T-cell (primary cell): ENCODE results near the gene ZFHX3. TPM values are rescaled to one million over a fixed set of nuclear protein-coding genes. Genes with fewer than 3 reads are reported as not detected.
"Not testable (repeated sequence)": the region's sequence is repeated elsewhere in the genome, so short reads cannot be mapped to it uniquely, and the experiment has no call there.

Experiments used
- ATAC-seq, 4 experiments: fragments of 200-7000 bp in 3 of 4; fragments of 150-1000 bp in 1 of 4; cut with Tn5 transposase; replicated peaks in 1 of 4; 1 replicate in 3 of 4; 2 replicates in 1 of 4; pipeline ENCODE4 v1.10.0; 2021; ENCODE audit warnings: moderate library complexity in 3 of 4, mild to moderate bottlenecking in 2 of 4, moderate number of reproducible peaks in 1 of 4
- CTCF ChIA-PET, 2 donors: fragments of 300-600 bp; sonication (Branson Sonifier 250); formaldehyde crosslinking; loops; one replicate each; lab custom pipeline; 2022; ENCODE audit warnings: antibody characterized with exemption in 2 of 2; lab: Charles Lee
- POLR2A ChIA-PET, 2 donors: fragments of 300-600 bp; sonication (Branson Sonifier 250); formaldehyde crosslinking; loops; one replicate each; lab custom pipeline; 2022; ENCODE audit warnings: antibody characterized with exemption in 2 of 2; lab: Charles Lee
- DNase-seq, 35 experiments: peaks; one replicate each; pipeline versions ENCODE4 v3.0.0 to v3.0.0-alpha.2; 2013 to 2023
- H3K27ac ChIP-seq: one replicate; pipeline ENCODE4 v1.5.1; 2013; ENCODE audit warnings: low read length
- H3K27me3 ChIP-seq, 2 experiments: replicated peaks in 1 of 2; 1 replicate in 1 of 2; 2 replicates in 1 of 2; pipeline versions ENCODE4 v1.6.1 to v1.7.0; 2013; ENCODE audit warnings: low read length in 1 of 2, mixed read lengths in 1 of 2; ENCODE audit not compliant: control insufficient read depth in 2 of 2, insufficient read depth in 2 of 2; ENCODE audit errors: extremely low read depth in 1 of 2
- H3K36me3 ChIP-seq, 2 donors: 1 replicate in 1 of 2; 2 replicates in 1 of 2; pipeline versions ENCODE4 v1.6.1 to v1.7.0; 2013; ENCODE audit warnings: low read length in 1 of 2; ENCODE audit not compliant: control insufficient read depth in 2 of 2, insufficient read depth in 1 of 2; ENCODE audit errors: extremely low read depth in 1 of 2
- H3K4me1 ChIP-seq, 2 experiments: 1 replicate in 1 of 2; 2 replicates in 1 of 2; pipeline versions ENCODE4 v1.6.1 to v1.7.0; 2013; ENCODE audit warnings: low read length in 2 of 2, mixed read lengths in 1 of 2; ENCODE audit not compliant: insufficient read depth in 2 of 2, control insufficient read depth in 1 of 2; ENCODE audit errors: extremely low read depth in 1 of 2
- H3K4me3 ChIP-seq, 2 donors: 1 replicate in 1 of 2; 2 replicates in 1 of 2; pipeline versions ENCODE4 v1.5.1 to v1.7.0; 2013; ENCODE audit warnings: mild to moderate bottlenecking in 2 of 2, low read length in 1 of 2, moderate library complexity in 1 of 2; ENCODE audit not compliant: control insufficient read depth in 1 of 2; ENCODE audit errors: extremely low read depth in 1 of 2
- H3K9me3 ChIP-seq: 2 replicates; pipeline ENCODE4 v1.7.0; 2013
- H3K27ac Mint-ChIP-seq, 2 donors: one replicate each; pipeline ENCODE4 v1.8.0; 2020 to 2021; ENCODE audit warnings: mild to moderate bottlenecking in 2 of 2, mixed read lengths in 2 of 2
- H3K27me3 Mint-ChIP-seq, 2 donors: one replicate each; pipeline ENCODE4 v1.8.0; 2021 to 2022; ENCODE audit warnings: mixed read lengths in 2 of 2
- H3K36me3 Mint-ChIP-seq: one replicate; pipeline ENCODE4 v1.8.0; 2021; ENCODE audit warnings: mixed read lengths
- H3K4me1 Mint-ChIP-seq, 3 donors: one replicate each; pipeline ENCODE4 v1.8.0; 2020 to 2022; ENCODE audit warnings: mixed read lengths in 3 of 3, mild to moderate bottlenecking in 1 of 3
- H3K4me3 Mint-ChIP-seq, 3 donors: one replicate each; pipeline ENCODE4 v1.8.0; 2020 to 2022; ENCODE audit warnings: mild to moderate bottlenecking in 3 of 3, mixed read lengths in 3 of 3, moderate library complexity in 3 of 3
- H3K9me3 Mint-ChIP-seq, 3 donors: one replicate each; pipeline ENCODE4 v1.8.0; 2020 to 2022; ENCODE audit warnings: mixed read lengths in 3 of 3
- WGBS: methylation state at CpG from one replicate; pipeline ENCODE4 v1.1.5; 2013; ENCODE audit warnings: missing lambda C conversion rate; ENCODE audit not compliant: insufficient coverage; 5-methylcytosine and 5-hydroxymethylcytosine counted together
- total RNA-seq, 35 experiments: library from RNA in 6 of 35; stranded (reverse) in 6 of 35; fragments of 120-200 nt in 1 of 35; gene quantifications; one replicate each; pipeline versions ENCODE4 v1.2.1 to v1.2.4 and lab custom pipeline; 2013 to 2026

The ZFHX3 gene
- total RNA-seq, 5 donors from 2014 or later (not counting 1 experiment from before 2014, with no cell fraction given), result 0.35 to 2.1 (median 1.0) TPM

DNA sequence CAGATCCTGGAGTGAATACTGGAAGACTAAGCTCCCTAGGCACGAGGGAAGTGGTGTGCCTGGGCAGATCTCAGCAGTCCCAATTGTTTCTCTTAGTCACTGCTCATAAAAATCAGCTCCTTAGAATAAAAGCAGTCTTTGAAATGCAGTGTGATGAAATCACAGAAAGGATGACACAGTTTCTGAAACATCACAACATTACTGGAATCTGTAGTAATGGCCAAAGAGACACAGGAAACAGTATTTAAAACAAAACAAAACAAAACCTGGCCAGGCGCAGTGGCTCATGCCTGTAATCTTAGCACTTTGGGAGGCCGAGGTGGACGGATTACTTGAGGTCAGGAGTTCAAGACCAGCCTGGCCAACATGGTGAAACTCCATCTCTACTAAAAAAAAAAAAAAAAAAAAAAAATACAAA lies 34.7 kb upstream of the ZFHX3 start:
- H3K4me3 Mint-ChIP-seq, H3K4me1 Mint-ChIP-seq, H3K27me3 ChIP-seq, H3K36me3 ChIP-seq, H3K36me3 Mint-ChIP-seq, H3K27ac Mint-ChIP-seq, H3K27ac ChIP-seq, DNase-seq, POLR2A ChIA-PET, H3K4me1 ChIP-seq, H3K9me3 ChIP-seq, ATAC-seq, CTCF ChIA-PET, H3K4me3 ChIP-seq: not testable (repeated sequence)
- Mint-ChIP-seq H3K9me3 (peaks cover 4 to 14% (median 6%) of the 10 kb centered on the region in 3 donors), H3K27me3 (peaks cover 4 to 21% of the 10 kb centered on the region in 2 donors)
- no CpG with 5 or more reads among the region's 4 CpGs for WGBS

DNA sequence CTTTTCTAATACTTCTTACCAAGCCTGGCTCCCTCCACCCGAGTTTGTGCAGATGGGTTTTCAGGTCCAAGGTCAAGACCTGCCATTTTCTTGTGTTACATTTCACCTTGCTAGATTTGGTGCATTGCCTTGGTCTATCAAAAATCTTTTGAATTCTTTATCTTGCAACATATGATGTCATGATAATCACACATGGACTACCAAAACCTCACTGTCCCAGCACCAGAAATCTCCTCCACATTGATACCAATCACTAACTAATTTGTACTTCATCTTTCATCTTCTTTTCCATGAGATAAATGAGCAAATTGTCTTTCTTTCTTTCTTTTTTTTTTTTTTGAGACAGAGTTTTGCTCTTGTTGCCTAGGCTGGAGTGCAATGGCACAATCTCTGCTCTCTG lies 33.0 kb upstream of the ZFHX3 start:
- CTCF ChIA-PET, result interaction anchor here in 1 of 2 donors (0.7 kb wide), 1 partner anchor 493 kb away, joined by 3 read pairs; no protein-coding TSS in a partner anchor
- no peak overlapping the region for H3K27ac ChIP-seq
- H3K4me1 Mint-ChIP-seq, result no peaks in the 10 kb centered on the region
- 50% methylated on average over 1 of the region's 1 CpG for WGBS
- no peaks in the 10 kb centered on the region for H3K27me3 ChIP-seq
- no peaks in the 10 kb centered on the region for H3K36me3 ChIP-seq
- H3K4me1 ChIP-seq, result no peaks in the 10 kb centered on the region
- H3K9me3 ChIP-seq, result no peaks in the 10 kb centered on the region
- peaks cover 4 to 14% (median 6%) of the 10 kb centered on the region in 3 donors for H3K9me3 Mint-ChIP-seq
- no peak overlapping the region for H3K27ac Mint-ChIP-seq
- DNase-seq (no peak), ATAC-seq (no peak)
- H3K27me3 Mint-ChIP-seq, result peaks cover 4 to 13% of the 10 kb centered on the region in 2 donors
- H3K4me3 Mint-ChIP-seq, result no peak overlapping the region
- POLR2A ChIA-PET, result no interaction called here
- no peaks in the 10 kb centered on the region for H3K36me3 Mint-ChIP-seq
- no peak overlapping the region for H3K4me3 ChIP-seq

- Histone ChIP-seq H3K9me3 (no peaks in the 10 kb centered on the region), H3K36me3 (no peaks in the 10 kb centered on the region), H3K4me3 (no peak overlapping the region), H3K27me3 (peaks cover 0 to 10% of the 10 kb centered on the region in 2 experiments), H3K4me1 (peaks cover 0 to 1% of the 10 kb centered on the region in 2 experiments), H3K27ac (no peak overlapping the region)
- WGBS, result no CpG with 5 or more reads among the region's 6 CpGs
- POLR2A ChIA-PET, result no interaction called here
- no peaks in the 10 kb centered on the region for H3K36me3 Mint-ChIP-seq
- ATAC-seq (no peak), DNase-seq (no peak)
- no peak overlapping the region for H3K27ac Mint-ChIP-seq
- CTCF ChIA-PET, result no interaction called here
- H3K4me1 Mint-ChIP-seq, result peaks cover 0 to 2% (median under 1%) of the 10 kb centered on the region in 3 donors
- H3K4me3 Mint-ChIP-seq, result no peak overlapping the region
- H3K9me3 Mint-ChIP-seq, result peaks cover 0 to 3% (median 0%) of the 10 kb centered on the region in 3 donors
- peaks cover 6 to 17% of the 10 kb centered on the region in 2 donors for H3K27me3 Mint-ChIP-seq
Observed at GRCh38 chr16:73076324-73076810, 28.4 kb upstream of the ZFHX3 start.

DNA sequence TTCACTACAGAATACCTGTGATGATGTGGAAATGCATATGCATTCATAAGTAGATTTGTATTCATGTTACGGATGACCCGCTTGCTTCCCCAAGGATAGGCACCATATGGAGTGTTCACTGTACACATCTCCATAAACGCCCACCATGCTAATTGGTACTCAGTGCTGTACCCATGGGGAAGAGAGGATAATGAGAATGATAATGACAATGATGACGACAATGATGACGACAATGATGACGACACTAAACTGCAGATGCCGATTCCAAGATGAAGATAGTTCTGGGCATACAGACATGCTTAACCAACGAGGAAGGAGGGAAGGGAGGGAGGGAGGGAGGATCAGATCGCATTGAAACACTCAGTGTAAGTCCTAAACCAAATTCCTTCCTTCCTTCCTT lies 26.5 kb upstream of the ZFHX3 start:
- Mint-ChIP-seq H3K4me3 (no peak overlapping the region), H3K27ac (no peak overlapping the region), H3K9me3 (peaks cover 0 to 3% (median 0%) of the 10 kb centered on the region in 3 donors), H3K36me3 (no peaks in the 10 kb centered on the region), H3K27me3 (peaks cover 20 to 33% of the 10 kb centered on the region in 2 donors), H3K4me1 (peaks cover 3 to 18% (median 9%) of the 10 kb centered on the region in 3 donors)
- no peaks in the 10 kb centered on the region for H3K9me3 ChIP-seq
- no peak overlapping the region for H3K27ac ChIP-seq
- CTCF ChIA-PET, result no interaction called here
- H3K4me3 ChIP-seq, result no peak overlapping the region
- ATAC-seq (no peak), DNase-seq (no peak)
- H3K36me3 ChIP-seq, result no peaks in the 10 kb centered on the region
- no CpG with 5 or more reads among the region's 9 CpGs for WGBS
- H3K27me3 ChIP-seq, result peaks cover 0 to 19% of the 10 kb centered on the region in 2 experiments
- POLR2A ChIA-PET, result no interaction called here
- peaks cover 0 to 6% of the 10 kb centered on the region in 2 experiments for H3K4me1 ChIP-seq

DNA sequence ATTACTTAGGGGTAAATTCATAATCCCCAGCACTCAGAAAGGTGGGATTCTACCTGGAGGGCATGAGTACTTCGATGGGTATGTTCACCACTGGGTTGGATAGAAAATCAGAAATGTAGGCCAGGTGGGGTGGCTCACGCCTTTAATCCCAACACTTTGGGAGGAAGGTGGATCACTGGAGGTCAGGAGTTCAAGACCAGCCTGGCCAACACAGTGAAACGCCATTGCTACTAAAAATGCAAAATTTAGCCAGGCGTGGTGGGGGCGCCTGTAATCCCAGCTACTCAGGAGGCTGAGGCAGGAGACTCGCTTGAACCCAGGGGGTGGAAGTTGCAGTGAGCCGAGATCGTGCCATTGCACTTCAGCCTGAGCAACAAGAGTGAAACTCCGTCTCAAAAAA lies 24.1 kb upstream of the ZFHX3 start:
- DNase-seq, H3K36me3 ChIP-seq, POLR2A ChIA-PET, H3K4me3 Mint-ChIP-seq, H3K27ac Mint-ChIP-seq, H3K36me3 Mint-ChIP-seq, H3K4me3 ChIP-seq, CTCF ChIA-PET, H3K9me3 Mint-ChIP-seq, H3K4me1 ChIP-seq, H3K27ac ChIP-seq, H3K9me3 ChIP-seq, ATAC-seq: not testable (repeated sequence)
- 93% methylated on average over 4 of the region's 9 CpGs for WGBS
- H3K27me3 Mint-ChIP-seq, result peaks cover 38 to 41% of the 10 kb centered on the region in 2 donors
- peaks cover 4 to 32% of the 10 kb centered on the region in 2 experiments for H3K27me3 ChIP-seq
- peaks cover 3 to 22% (median 9%) of the 10 kb centered on the region in 3 donors for H3K4me1 Mint-ChIP-seq

GRCh38 chr16:73071131-73071940 lies 23.4 kb upstream of the ZFHX3 start:
- ATAC-seq, result peak in 1 of 4 experiments; percentile 24
- POLR2A ChIA-PET, result no interaction called here
- Mint-ChIP-seq H3K9me3 (no peaks in the 10 kb centered on the region), H3K4me1 (peaks cover 3 to 22% (median 9%) of the 10 kb centered on the region in 3 donors), H3K27ac (no peak overlapping the region), H3K27me3 (peaks cover 41% of the 10 kb centered on the region in 2 donors), H3K36me3 (no peaks in the 10 kb centered on the region), H3K4me3 (peak overlapping the region in 2 of 3 donors; percentile 50 to 58)
- 5% methylated on average over 10 of the region's 17 CpGs for WGBS
- H3K27ac ChIP-seq, result no peak overlapping the region
- no peaks in the 10 kb centered on the region for H3K9me3 ChIP-seq
- peaks cover 4 to 39% of the 10 kb centered on the region in 2 experiments for H3K27me3 ChIP-seq
- H3K4me1 ChIP-seq, result peaks cover 0 to 6% of the 10 kb centered on the region in 2 experiments
- H3K4me3 ChIP-seq, result no peak overlapping the region
- DNase-seq, result no peak
- CTCF ChIA-PET, result interaction anchor here in 1 of 2 donors (0.8 kb wide), 1 partner anchor 15 kb away, joined by 5 read pairs; no protein-coding TSS in a partner anchor
- H3K36me3 ChIP-seq, result no peaks in the 10 kb centered on the region
